ENCODE data around the gene SPECC1L. TPM values are rescaled to one million over a fixed set of nuclear protein-coding genes. Genes with fewer than 3 reads are reported as not detected.

Gene SPECC1L
- total RNA-seq, 1 experiment from 2014 or later: 14.1 TPM

Other genes starting within 250 kb of the SPECC1L start
- gene SUSD2, start 89.3 kb upstream of the SPECC1L start, total RNA-seq (2014; rRNA removed): 1.3 and 1.6 TPM in 2 replicates
- gene GGT5, start 25.7 kb upstream of the SPECC1L start, total RNA-seq (2014; rRNA removed): 0.04 and 0.12 TPM in 2 replicates
- gene ADORA2A, start 156.8 kb downstream of the SPECC1L start, total RNA-seq (2014; rRNA removed): 0.92 and 1.7 TPM in 2 replicates
- gene UPB1, start 224.5 kb downstream of the SPECC1L start, total RNA-seq (2014; rRNA removed): 0.29 TPM in 1 of 2 replicates, not detected in the other

Data from PC-3 (cell line).